Astrocyte (in vitro differentiated cells and primary cell): ENCODE measurements around the gene SVIL. TPM values are rescaled to one million over a fixed set of nuclear protein-coding genes. Genes with fewer than 3 reads are reported as not detected.
A peak's percentile ranks its signal among the peaks of the same experiment; 100 is the strongest.

Source experiments
- DNase-seq: peaks from one replicate; pipeline ENCODE4 v3.0.0-alpha.2; 2010; ENCODE audit warnings: low read depth
- FAIRE-seq: peaks from 2 replicates; lab custom pipeline; 2011; peaks lifted over from hg19 to GRCh38; lab: Jason Lieb, UNC
- H2AFZ ChIP-seq: 2 replicates; pipeline ENCODE4 v1.6.0; 2012; ENCODE audit warnings: low read depth, low read length, inconsistent platforms
- H3K27ac ChIP-seq: 2 replicates; pipeline ENCODE4 v1.5.1; 2011; ENCODE audit warnings: low read depth, low read length, inconsistent platforms
- H3K27me3 ChIP-seq: 2 replicates; pipeline ENCODE4 v1.6.0; 2011; ENCODE audit warnings: low read length, inconsistent platforms; ENCODE audit not compliant: insufficient read depth
- H3K36me3 ChIP-seq: 2 replicates; pipeline ENCODE4 v1.5.1; 2011; ENCODE audit warnings: low read length, inconsistent platforms; ENCODE audit not compliant: insufficient read depth
- H3K4me1 ChIP-seq: 2 replicates; pipeline ENCODE4 v1.5.1; 2011; ENCODE audit warnings: low read length, inconsistent platforms; ENCODE audit not compliant: insufficient read depth
- H3K4me2 ChIP-seq: 2 replicates; pipeline ENCODE4 v1.6.0; 2012; ENCODE audit warnings: low read length, inconsistent platforms
- H3K4me3 ChIP-seq: 2 replicates; pipeline ENCODE4 v1.5.1; 2011; ENCODE audit warnings: low read depth, mild to moderate bottlenecking, low read length, inconsistent platforms; ENCODE audit not compliant: insufficient read depth
- H3K79me2 ChIP-seq: 2 replicates; pipeline ENCODE4 v1.6.0; 2012; ENCODE audit warnings: mild to moderate bottlenecking, low read length, inconsistent platforms; ENCODE audit not compliant: insufficient read depth
- H3K9ac ChIP-seq: 2 replicates; pipeline ENCODE4 v1.6.0; 2012; ENCODE audit warnings: mild to moderate bottlenecking, low read length, inconsistent platforms
- H3K9me3 ChIP-seq: 2 replicates; pipeline ENCODE4 v1.5.1; 2012; ENCODE audit warnings: low read depth, mild to moderate bottlenecking, low read length, inconsistent platforms; ENCODE audit not compliant: insufficient read depth
- H4K20me1 ChIP-seq: 2 replicates; pipeline ENCODE4 v1.6.0; 2012; ENCODE audit warnings: low read length, inconsistent platforms; ENCODE audit not compliant: insufficient read depth
- H3K27ac Mint-ChIP-seq: one replicate; pipeline ENCODE4 v1.8.0; 2021; ENCODE audit warnings: mild to moderate bottlenecking, mixed read lengths; ENCODE audit not compliant: unreplicated experiment
- H3K27me3 Mint-ChIP-seq: one replicate; pipeline ENCODE4 v1.8.0; 2021; ENCODE audit warnings: low read depth, mixed read lengths; ENCODE audit not compliant: unreplicated experiment
- H3K36me3 Mint-ChIP-seq: one replicate; pipeline ENCODE4 v1.8.0; 2021; ENCODE audit warnings: low read depth, mixed read lengths; ENCODE audit not compliant: unreplicated experiment
- H3K4me1 Mint-ChIP-seq: one replicate; pipeline ENCODE4 v1.8.0; 2021; ENCODE audit warnings: low read depth, mixed read lengths; ENCODE audit not compliant: unreplicated experiment
- H3K4me3 Mint-ChIP-seq: one replicate; pipeline ENCODE4 v1.8.0; 2021; ENCODE audit warnings: mild to moderate bottlenecking, moderate library complexity, mixed read lengths; ENCODE audit not compliant: unreplicated experiment
- H3K9me3 Mint-ChIP-seq: one replicate; pipeline ENCODE4 v1.8.0; 2021; ENCODE audit warnings: mild to moderate bottlenecking, mixed read lengths; ENCODE audit not compliant: unreplicated experiment
- EZH2 ChIP-seq: IDR thresholded peaks from 2 replicates; pipeline ENCODE4 v1.6.1; 2012; ENCODE audit warnings: mild to moderate bottlenecking, low read length, inconsistent platforms; ENCODE audit not compliant: insufficient read depth
- total RNA-seq: library from RNA; stranded (reverse); gene quantifications from 2 replicates; pipeline ENCODE4 v1.2.1, GENCODE V29; 2021
- TF ChIP-seq, protein P1 (sequence below): IDR thresholded peaks from 2 replicates; pipeline ENCODE4 v1.5.1; 2011; ENCODE audit warnings: low read depth, mild to moderate bottlenecking, inconsistent platforms, low read length, moderate library complexity; ENCODE audit not compliant: insufficient read depth

Gene SVIL
- total RNA-seq, 1 donor from 2014 or later = 70.4 TPM

DNA sequence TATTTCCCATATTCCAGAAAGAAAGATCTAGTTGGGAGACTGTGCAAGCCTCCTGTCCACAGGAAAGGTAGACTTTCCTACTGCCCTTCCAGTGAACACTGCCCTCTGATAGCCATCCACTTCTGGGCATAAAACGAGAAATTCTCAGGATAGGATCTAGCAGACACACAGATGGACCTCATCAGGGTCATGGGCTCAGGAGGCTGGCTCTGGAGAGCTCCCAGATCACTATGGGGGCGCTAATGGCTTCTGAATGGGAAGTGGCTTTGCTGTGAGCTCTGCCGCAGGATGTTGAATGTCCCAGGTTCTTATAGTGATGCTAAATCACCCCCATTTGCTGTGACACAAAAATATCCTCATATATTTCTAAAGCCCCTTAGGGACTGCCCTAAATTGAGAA lies 77.1 kb downstream of the SVIL start:
- peaks cover 25% of the 10 kb centered on the region for H3K4me1 ChIP-seq
- Mint-ChIP-seq H3K4me3 (no peak overlapping the region), H3K27me3 (no peaks in the 10 kb centered on the region), H3K4me1 (peaks cover 24% of the 10 kb centered on the region), H3K9me3 (no peaks in the 10 kb centered on the region), H3K36me3 (peaks cover 15% of the 10 kb centered on the region), H3K27ac (no peak overlapping the region)
- no peak overlapping the region for H2AFZ ChIP-seq
- FAIRE-seq = no peak
- H4K20me1 ChIP-seq = peaks cover 10% of the 10 kb centered on the region
- H3K4me2 ChIP-seq = no peak overlapping the region
- no peak overlapping the region for H3K4me3 ChIP-seq
- no peaks in the 10 kb centered on the region for H3K27me3 ChIP-seq
- H3K36me3 ChIP-seq = peaks cover 5% of the 10 kb centered on the region
- no peaks in the 10 kb centered on the region for H3K79me2 ChIP-seq
- no peak for TF ChIP-seq EZH2
- TF ChIP-seq, protein P1, sequence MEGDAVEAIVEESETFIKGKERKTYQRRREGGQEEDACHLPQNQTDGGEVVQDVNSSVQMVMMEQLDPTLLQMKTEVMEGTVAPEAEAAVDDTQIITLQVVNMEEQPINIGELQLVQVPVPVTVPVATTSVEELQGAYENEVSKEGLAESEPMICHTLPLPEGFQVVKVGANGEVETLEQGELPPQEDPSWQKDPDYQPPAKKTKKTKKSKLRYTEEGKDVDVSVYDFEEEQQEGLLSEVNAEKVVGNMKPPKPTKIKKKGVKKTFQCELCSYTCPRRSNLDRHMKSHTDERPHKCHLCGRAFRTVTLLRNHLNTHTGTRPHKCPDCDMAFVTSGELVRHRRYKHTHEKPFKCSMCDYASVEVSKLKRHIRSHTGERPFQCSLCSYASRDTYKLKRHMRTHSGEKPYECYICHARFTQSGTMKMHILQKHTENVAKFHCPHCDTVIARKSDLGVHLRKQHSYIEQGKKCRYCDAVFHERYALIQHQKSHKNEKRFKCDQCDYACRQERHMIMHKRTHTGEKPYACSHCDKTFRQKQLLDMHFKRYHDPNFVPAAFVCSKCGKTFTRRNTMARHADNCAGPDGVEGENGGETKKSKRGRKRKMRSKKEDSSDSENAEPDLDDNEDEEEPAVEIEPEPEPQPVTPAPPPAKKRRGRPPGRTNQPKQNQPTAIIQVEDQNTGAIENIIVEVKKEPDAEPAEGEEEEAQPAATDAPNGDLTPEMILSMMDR = no peak
- no peak overlapping the region for H3K27ac ChIP-seq
- no peak for DNase-seq
- H3K9me3 ChIP-seq = no peaks in the 10 kb centered on the region
- no peak overlapping the region for H3K9ac ChIP-seq

DNA sequence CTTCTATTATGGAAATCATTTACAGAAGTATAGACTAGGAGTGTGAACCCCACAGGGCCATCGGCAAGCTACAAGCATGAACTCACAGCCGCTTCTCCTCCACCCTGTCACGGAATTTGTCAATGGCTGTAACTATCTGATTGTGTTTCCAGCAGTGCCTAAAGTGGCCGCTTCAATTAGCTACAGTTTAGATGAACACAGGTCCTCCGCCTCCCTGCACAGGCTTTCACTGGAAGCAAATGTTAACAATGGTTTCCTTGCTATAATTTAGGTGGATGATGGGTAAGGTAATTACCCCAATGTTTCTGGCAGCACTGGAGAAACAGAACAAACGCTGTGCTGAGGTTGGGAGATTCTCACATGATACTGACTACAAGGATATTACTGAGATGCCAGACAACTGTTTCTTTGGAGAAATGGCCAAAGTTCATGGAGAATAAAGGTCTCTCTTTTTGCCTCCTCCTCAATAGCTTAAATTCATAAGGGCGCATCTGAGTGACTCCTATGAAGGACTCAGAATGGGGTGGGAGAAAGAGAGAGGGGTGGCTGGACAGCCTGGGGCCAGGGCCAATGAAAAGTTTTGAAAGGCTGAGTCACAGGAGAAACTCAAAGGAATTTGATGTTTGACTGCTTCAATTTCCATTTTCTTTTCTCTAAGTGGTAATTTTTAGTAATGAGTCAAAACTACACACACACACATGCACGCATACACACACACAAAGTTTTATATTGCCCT lies 78.9 kb downstream of the SVIL start:
- DNase-seq (peak; percentile 92), FAIRE-seq (peak; percentile 99)
- H3K4me1 ChIP-seq = peaks cover 25% of the 10 kb centered on the region
- H3K9ac ChIP-seq = peak overlapping the region; percentile 58
- peak overlapping the region; percentile 20 for H3K4me3 Mint-ChIP-seq
- H3K27me3 Mint-ChIP-seq = no peaks in the 10 kb centered on the region
- H3K36me3 Mint-ChIP-seq = peaks cover 14% of the 10 kb centered on the region
- H3K4me2 ChIP-seq = peak overlapping the region; percentile 72
- peak overlapping the region; percentile 18 for H2AFZ ChIP-seq
- no peaks in the 10 kb centered on the region for H3K27me3 ChIP-seq
- no peaks in the 10 kb centered on the region for H3K9me3 ChIP-seq
- H3K9me3 Mint-ChIP-seq = no peaks in the 10 kb centered on the region
- peaks cover 12% of the 10 kb centered on the region for H4K20me1 ChIP-seq
- H3K36me3 ChIP-seq = peaks cover 13% of the 10 kb centered on the region
- peak overlapping the region; percentile 64 for H3K27ac Mint-ChIP-seq
- TF ChIP-seq, protein P1 = no peak
- no peak for TF ChIP-seq EZH2
- H3K4me1 Mint-ChIP-seq = peaks cover 24% of the 10 kb centered on the region
- peak overlapping the region; percentile 80 for H3K27ac ChIP-seq
- no peaks in the 10 kb centered on the region for H3K79me2 ChIP-seq
- no peak overlapping the region for H3K4me3 ChIP-seq
